Measurements from ENCODE around the gene PDSS2. TPM values are rescaled to one million over a fixed set of nuclear protein-coding genes. Genes with fewer than 3 reads are reported as not detected.
"Not testable (repeated sequence)": the region's sequence is repeated elsewhere in the genome, so short reads cannot be mapped to it uniquely, and the experiment has no call there.

Gene PDSS2
- total RNA-seq, 1 experiment from 2014 or later = 12.1 TPM

GRCh38 chr6:107140581-107140980, 318.8 kb downstream of the PDSS2 start:
- Mint-ChIP-seq H3K9me3 (peaks cover under 1 to 3% of the 10 kb centered on the region in 2 experiments; a peak in 2 of 5 replicates), H3K27ac (no peak overlapping the region), H3K36me3 (ENCODE audit: insufficient read depth in 1 of 3, low read depth in 3 of 3) (peaks cover 0 to 9% (median 0%) of the 10 kb centered on the region in 3 experiments; a peak in 1 of 7 replicates), H3K4me1 (peaks cover 8 to 12% of the 10 kb centered on the region in 2 experiments), H3K4me3 (no peak overlapping the region), H3K27me3 (ENCODE audit: low read depth) (no peaks in the 10 kb centered on the region)
- Histone ChIP-seq H2AFZ (ENCODE audit: low read length) (no peak overlapping the region), H2BK20ac (ENCODE audit: low read depth, low read length, poor library complexity, severe bottlenecking) (no peak overlapping the region), H3K4ac (ENCODE audit: low read depth, low read length) (no peak overlapping the region), H3K18ac (ENCODE audit: insufficient read length, low read depth, low read length) (no peak overlapping the region), H3K4me2 (ENCODE audit: insufficient read depth, insufficient read length, low read length) (no peak overlapping the region), H2BK120ac (ENCODE audit: low read depth, low read length, poor library complexity, severe bottlenecking) (no peak overlapping the region), H4K5ac (ENCODE audit: insufficient read length, low read depth, low read length) (no peak overlapping the region), H3K23me2 (ENCODE audit: insufficient read length, low read depth, low read length, poor library complexity, severe bottlenecking) (no peaks in the 10 kb centered on the region), H2BK5ac (ENCODE audit: insufficient read length, low read length) (no peak overlapping the region), H4K8ac (replicated peaks; ENCODE audit: insufficient read length, low read depth, low read length) (no peak overlapping the region), H3K79me1 (ENCODE audit: insufficient read depth, low read depth, low read length, poor library complexity, severe bottlenecking) (no peaks in the 10 kb centered on the region), H4K20me1 (ENCODE audit: control insufficient read depth, insufficient read depth, insufficient read length) (no peaks in the 10 kb centered on the region), H3K9ac (ENCODE audit: extremely low read depth, insufficient read length, low read length) (no peak overlapping the region), H2AK5ac (ENCODE audit: insufficient read length, low read length) (no peak overlapping the region), H4K91ac (ENCODE audit: insufficient read length, low read depth, low read length) (no peak overlapping the region), H3K4me1 (ENCODE audit: insufficient read depth, low read length) (no peaks in the 10 kb centered on the region), H3K79me2 (ENCODE audit: insufficient read depth, low read length) (no peaks in the 10 kb centered on the region), H3K27ac (ENCODE audit: insufficient read length, low read depth, low read length) (no peak overlapping the region), H2BK12ac (ENCODE audit: insufficient read length, low read depth, low read length) (no peak overlapping the region), H3K9me3 (ENCODE audit: control insufficient read depth, low read depth, low read length) (no peaks in the 10 kb centered on the region), H3T11ph (ENCODE audit: low read length) (no peak overlapping the region), H3K27me3 (ENCODE audit: insufficient read depth, low read length) (no peaks in the 10 kb centered on the region), H3K56ac (ENCODE audit: insufficient read length, low read depth, low read length) (no peak overlapping the region), H3K14ac (ENCODE audit: insufficient read depth, low read length) (no peak overlapping the region), H3K23ac (ENCODE audit: insufficient read length, low read depth, low read length) (no peak overlapping the region), H2BK15ac (ENCODE audit: low read depth, low read length) (no peak overlapping the region)
- no peak for TF ChIP-seq CTCF (conservative IDR thresholded peaks at IDR 0.05)
- no CpG with 5 or more reads among the region's 3 CpGs for WGBS (ENCODE audit: extremely low coverage, insufficient read length, low lambda C conversion rate)
- no peak for DNase-seq

GRCh38 chr6:107136324-107136723, 323.0 kb downstream of the PDSS2 start:
- not testable (repeated sequence) for H3K4me1 ChIP-seq (ENCODE audit: insufficient read depth, low read length); H3K9ac ChIP-seq (ENCODE audit: extremely low read depth, insufficient read length, low read length); H4K91ac ChIP-seq (ENCODE audit: insufficient read length, low read depth, low read length); H2BK15ac ChIP-seq (ENCODE audit: low read depth, low read length); H4K5ac ChIP-seq (ENCODE audit: insufficient read length, low read depth, low read length); DNase-seq; H2BK120ac ChIP-seq (ENCODE audit: low read depth, low read length, poor library complexity, severe bottlenecking); H2BK12ac ChIP-seq (ENCODE audit: insufficient read length, low read depth, low read length); H2AK5ac ChIP-seq (ENCODE audit: insufficient read length, low read length); H3K27ac Mint-ChIP-seq; H2AFZ ChIP-seq (ENCODE audit: low read length); H3K9me3 ChIP-seq (ENCODE audit: control insufficient read depth, low read depth, low read length); H3K4me3 Mint-ChIP-seq; H3K14ac ChIP-seq (ENCODE audit: insufficient read depth, low read length); H3K4ac ChIP-seq (ENCODE audit: low read depth, low read length); H3K9me3 Mint-ChIP-seq; H4K8ac ChIP-seq (replicated peaks; ENCODE audit: insufficient read length, low read depth, low read length); H3K4me2 ChIP-seq (ENCODE audit: insufficient read depth, insufficient read length, low read length); H3K18ac ChIP-seq (ENCODE audit: insufficient read length, low read depth, low read length); H3K79me2 ChIP-seq (ENCODE audit: insufficient read depth, low read length); H3K56ac ChIP-seq (ENCODE audit: insufficient read length, low read depth, low read length); H3K27me3 ChIP-seq (ENCODE audit: insufficient read depth, low read length); H3K79me1 ChIP-seq (ENCODE audit: insufficient read depth, low read depth, low read length, poor library complexity, severe bottlenecking); H3K27ac ChIP-seq (ENCODE audit: insufficient read length, low read depth, low read length); H2BK20ac ChIP-seq (ENCODE audit: low read depth, low read length, poor library complexity, severe bottlenecking); H3K27me3 Mint-ChIP-seq (ENCODE audit: low read depth); H2BK5ac ChIP-seq (ENCODE audit: insufficient read length, low read length); H3T11ph ChIP-seq (ENCODE audit: low read length); H3K4me1 Mint-ChIP-seq; H4K20me1 ChIP-seq (ENCODE audit: control insufficient read depth, insufficient read depth, insufficient read length); H3K23me2 ChIP-seq (ENCODE audit: insufficient read length, low read depth, low read length, poor library complexity, severe bottlenecking); H3K23ac ChIP-seq (ENCODE audit: insufficient read length, low read depth, low read length)
- WGBS (ENCODE audit: extremely low coverage, insufficient read length, low lambda C conversion rate) = no CpG with 5 or more reads among the region's 3 CpGs
- H3K36me3 Mint-ChIP-seq (ENCODE audit: insufficient read depth in 1 of 3, low read depth in 3 of 3) = peaks cover 0 to 11% (median 0%) of the 10 kb centered on the region in 3 experiments; a peak in 1 of 7 replicates
